Cardiac septum (tissue), 1 donor: ENCODE data around the gene TCFL5. TPM values are rescaled to one million over a fixed set of nuclear protein-coding genes. Genes with fewer than 3 reads are reported as not detected.
A peak's percentile ranks its signal among the peaks of the same experiment; 100 is the strongest.

Experiments used
- DNase-seq: peaks from one replicate; pipeline ENCODE4 v3.0.0-alpha.2; 2020; ENCODE audit warnings: low spot score
- intact Hi-C: fragments of 100-400 bp; cut with DNase I; formaldehyde crosslinking; loops from one replicate; pipeline ENCODE4 v1.14.0; 2022
- total RNA-seq: library from RNA; stranded (reverse); fragmentation: NEBNext Ultra II Directional; extraction: Animal tissue kit (Norgen Biotek cat#: 25700); gene quantifications from one replicate; pipeline ENCODE4 v1.2.1, GENCODE V29; 2021
- donor health status: DM: no; HTN: no; CAD: no.

TCFL5 gene
- total RNA-seq, 1 donor from 2014 or later: 7.8 TPM

DNA sequence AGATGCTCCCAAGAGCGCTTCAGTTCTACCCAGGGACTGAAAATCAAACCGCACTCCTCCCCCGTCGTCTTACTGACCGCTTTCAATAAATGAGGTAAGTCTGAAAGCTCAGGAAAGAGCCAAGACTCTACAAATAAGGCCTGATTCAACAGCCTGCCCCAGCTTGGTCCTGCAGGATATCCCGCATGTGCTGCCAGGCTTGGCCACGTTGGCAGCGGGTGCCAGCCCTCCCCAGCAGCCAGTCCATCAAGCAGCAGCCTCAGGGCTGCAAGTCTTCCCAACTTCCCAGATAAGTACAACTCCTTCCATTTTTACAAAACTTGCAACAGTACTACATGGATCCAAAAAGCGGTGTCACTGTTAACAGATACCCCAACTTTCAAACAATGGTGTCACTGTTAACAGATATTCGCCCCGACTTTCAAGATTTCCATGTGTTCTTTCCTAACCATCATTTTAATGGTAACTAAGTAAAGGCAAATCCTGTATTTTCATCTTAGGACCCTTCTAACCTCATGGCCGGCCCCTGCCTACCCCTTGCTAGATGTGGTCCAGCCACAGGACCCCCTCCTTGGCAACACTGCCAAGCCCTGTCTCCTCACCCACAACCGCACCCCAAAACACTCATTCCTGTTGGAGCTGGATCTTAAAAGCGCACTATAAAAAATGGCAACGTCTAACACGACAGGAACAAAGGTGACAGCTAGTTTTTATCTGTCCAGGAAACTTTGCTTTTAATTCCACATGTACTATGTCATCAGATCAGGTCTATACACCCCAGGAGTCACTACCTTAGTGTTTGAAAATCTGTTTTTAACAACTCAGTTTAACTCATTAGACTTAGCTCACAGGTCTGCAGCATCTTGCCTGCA, 36.7 kb upstream of the TCFL5 start:
- DNase-seq: no peak

DNA sequence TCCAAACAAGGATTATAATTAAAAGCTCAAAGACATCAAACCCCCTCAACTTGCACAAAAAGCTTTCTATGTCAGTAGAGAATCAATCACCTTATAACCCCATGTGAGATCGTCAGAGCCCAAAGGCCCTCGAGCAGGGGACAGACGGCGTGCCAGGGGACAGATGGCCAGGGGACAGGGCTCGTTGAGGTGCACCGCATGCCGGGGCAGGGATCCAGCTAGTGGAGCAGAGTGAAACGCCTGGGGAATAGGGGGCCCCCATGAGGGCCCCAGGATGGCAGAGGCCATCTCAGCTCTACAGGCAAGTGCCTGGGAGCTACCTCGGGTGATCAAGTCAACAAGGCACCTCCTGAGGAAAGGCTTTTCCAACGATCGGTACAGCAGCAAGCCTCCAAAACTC, 36.0 kb upstream of the TCFL5 start:
- intact Hi-C loops: no loop called here

More for the DNA sequence above, 36.7 kb upstream of the TCFL5 start:
- intact Hi-C loops: no loop called here

DNA sequence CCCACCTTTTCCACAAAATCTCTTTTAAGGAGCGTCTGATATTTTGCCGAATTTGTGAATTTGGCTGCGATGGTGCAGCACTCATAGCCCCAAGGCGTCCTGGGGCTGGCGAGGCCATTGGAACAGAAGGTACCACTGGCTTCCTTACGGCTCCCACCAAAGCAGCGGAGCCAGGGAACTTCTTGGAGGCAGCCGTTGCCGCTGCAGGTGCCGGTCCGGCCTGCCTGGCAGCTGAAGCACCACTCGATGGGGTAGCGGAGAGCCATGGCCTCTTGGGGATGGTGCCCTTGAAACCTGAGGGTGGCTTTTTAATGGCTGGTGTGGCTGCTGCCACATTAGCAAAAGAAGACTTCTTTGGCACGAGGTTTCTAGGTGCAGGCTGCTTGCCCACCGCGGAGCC, 34.9 kb upstream of the TCFL5 start:
- peak; percentile 36 for DNase-seq
- intact Hi-C loops: no loop called here

More for the DNA sequence above, 36.0 kb upstream of the TCFL5 start:
- no peak for DNase-seq

DNA sequence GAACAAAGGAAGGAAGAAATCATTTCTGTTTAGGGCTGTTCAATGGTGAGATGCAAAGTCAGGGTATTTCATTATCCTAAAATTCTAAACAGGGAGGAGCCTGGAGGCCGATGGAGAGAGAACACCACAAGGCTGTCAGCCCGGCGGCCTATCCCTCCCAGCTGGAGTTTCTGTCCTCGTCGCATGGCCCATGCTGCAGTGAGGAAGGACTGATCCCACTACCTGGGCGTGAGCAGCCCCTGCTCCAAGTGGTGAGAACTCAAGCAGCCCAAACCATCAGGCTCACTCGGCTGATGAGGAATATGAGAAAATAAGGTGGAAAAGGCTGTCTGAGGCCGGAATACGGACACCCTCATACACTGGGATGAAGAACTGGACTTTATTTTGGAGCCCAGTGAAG, 33.9 kb upstream of the TCFL5 start:
- DNase-seq: peak; percentile 9
- intact Hi-C loops: no loop called here

DNA sequence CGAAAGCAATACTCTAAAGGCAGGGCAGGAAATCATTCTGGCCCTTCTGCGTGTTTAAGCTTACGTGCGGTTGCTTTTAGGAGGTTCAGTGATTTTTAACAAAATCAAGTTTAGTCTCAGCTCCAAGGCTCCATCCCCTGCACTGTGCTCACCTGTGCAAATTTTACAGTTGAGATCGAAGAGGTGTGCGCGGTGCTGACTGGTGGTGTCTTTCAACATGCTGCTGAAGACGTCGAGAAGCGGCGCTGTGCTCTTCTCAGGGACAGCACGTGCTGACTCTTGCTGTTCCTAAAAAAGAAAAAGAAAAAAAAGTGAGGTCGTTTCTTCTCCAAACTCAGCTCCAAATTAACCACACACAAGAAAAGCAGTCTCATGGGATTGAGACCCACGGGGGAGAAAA, 32.6 kb upstream of the TCFL5 start:
- intact Hi-C loops: no loop called here
- no peak for DNase-seq

DNA sequence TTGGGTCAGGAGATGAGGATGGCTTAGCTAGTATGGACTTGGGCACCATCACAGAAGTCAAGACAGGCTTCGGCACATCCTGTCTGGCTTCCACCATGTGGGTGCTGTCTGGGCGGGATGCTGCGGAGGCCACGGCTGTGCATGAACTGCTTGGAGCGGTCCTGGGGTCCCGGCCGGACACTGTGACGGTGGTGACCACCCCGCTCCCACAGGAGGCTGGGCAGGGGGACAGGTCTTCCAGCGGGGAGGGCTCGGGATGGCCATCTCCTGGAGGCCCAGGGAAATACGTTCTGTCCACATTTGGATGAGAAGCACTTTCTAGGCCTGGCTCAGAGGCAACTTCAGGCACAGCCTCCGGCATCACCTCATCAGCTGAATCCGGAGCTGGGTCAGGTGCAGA, 32.1 kb upstream of the TCFL5 start:
- intact Hi-C loops: no loop called here
- no peak for DNase-seq

DNA sequence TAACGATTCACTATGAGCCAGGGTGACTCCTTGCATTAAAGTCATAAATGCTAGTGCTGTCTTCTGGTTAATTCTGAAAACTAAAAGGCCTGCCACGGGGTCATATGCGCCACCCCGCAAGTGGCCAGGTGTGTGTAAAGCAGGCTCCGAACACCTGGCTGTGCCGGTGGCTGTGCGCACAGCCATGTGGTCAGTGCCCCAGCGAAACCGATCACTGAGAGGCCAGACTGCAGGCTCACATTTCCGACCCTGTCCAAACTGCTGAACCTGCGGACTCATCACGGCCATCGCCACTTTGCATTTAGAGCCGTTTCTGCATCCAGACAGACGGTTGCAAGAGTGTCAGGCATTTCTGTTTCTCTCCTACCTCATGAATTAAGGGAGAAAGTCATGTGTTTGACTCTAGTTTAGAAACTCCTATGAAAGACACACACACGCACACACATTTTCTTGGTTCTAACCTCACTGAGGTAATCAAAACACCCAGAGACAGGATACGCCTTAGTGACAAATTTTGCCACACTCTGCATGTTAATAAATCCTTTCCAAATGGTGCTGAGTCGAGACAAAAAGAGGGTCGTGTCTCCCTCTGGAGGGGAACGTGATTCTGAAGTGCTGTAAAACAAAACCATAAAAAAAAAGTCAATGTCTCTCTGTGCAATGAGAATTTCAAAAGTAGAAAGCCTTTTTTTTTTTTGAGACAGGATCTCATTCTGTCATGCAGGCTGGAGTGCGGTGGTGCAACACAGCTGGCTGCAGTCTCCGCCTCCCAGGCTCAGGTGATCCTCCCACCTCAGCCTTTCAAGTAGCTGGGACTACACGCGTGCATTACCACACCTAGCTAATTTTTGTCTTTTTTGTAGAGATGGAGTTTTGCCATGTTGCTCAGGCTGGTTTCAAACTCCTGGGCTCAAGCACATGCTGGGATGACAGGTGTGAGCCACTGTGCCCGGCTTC, 31.0 kb upstream of the TCFL5 start:
- no peak for DNase-seq
- intact Hi-C loops: no loop called here

DNA sequence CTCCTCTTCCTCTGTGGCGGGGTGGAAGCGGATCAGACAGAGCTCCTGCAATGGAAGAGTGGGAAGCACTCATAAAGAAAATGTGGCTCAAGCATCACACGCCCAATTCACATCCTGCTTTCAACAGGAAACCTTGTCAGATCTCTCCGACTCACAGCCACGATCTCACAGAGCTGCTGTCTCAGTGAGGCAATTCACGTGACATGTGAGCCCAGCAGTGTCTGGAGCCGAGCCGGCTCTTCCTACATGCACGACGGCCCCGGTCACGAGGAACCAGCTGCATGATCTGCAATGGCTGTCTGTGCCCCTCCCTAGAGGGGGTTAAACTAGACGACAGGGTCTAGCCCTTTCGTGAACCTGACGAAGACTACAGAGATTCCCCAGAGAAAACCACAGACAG, 29.5 kb upstream of the TCFL5 start:
- intact Hi-C loops: no loop called here

DNA sequence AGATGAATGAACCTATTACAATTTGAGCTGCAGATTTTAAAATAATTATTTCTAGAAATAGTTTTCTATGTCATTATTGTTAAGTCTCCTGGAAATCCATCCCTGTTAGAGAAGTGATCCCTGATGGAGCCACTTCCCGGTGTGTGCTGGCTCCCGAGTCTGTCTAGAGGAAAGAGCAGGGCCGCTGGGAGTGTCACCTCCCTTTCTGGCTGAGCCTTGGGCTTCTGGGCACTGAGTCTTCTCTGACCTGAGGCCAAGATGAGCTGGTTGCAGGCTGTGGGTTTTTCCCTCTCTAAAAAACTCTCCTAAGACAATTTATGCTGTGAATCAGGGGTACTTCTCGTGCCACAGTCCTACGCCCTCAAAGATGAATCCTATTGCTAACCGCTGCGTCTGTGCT, 28.8 kb upstream of the TCFL5 start:
- DNase-seq: no peak
- intact Hi-C loops: no loop called here

More for the DNA sequence above, 29.5 kb upstream of the TCFL5 start:
- no peak for DNase-seq

DNA sequence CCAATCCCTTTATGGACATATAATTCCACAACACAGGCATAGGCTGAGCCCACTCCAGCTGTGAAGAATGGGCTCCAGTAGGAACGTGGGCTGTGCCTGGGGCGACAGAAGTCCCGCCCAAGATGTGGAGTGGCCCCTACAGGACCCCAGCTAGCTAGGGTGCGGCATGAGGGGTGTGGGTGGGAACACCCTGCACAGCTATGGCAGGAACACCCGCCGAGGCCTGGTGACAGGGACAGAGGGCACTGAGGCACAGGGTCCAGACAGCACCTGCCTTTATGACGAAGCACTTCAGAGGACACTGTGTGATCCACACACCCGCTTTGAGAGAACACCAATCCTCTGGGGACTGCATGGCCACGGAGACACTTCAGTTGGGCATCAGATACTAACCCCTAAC, 28.2 kb upstream of the TCFL5 start:
- no peak for DNase-seq
- intact Hi-C loops: no loop called here

DNA sequence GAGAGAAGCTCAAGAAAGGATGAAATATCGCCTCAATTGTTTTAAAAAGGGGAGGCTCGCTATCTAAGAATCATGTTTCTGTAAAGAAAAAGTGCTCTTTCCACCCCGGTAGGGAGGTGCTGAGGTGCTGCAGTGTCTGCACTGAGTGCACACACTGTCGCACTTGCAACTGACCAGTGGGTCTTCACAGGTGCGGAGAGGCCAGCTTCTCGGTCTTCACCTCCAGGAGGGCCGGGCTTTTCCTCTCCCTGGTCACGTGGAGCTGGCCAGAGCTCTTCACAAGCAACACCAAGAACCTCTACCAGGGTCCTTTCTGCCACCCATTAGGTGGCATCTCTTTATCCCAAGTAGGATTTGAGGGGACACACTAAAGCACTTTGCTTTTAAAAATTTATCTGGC, 27.8 kb upstream of the TCFL5 start:
- no peak for DNase-seq
- intact Hi-C loops: no loop called here

DNA sequence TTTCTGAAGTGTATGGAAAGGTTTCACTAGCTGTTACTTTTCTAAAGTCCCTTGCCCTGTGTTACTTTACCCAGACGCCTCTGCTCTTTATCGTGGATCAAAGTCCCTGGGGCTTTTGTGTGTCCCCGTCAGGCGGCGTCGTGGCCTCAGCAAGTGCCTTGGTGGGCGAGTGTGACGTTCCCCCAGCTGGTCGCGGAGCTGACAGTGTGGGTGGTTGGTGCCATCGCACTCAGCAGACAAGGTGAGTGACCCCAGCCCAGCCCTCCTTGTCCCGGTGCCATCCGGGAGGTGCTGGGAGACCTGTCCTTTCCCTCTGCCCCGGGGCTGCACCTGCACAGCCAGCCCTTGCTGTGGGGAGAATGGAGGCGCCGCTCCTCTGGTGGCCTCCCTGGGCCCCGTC, 27.3 kb upstream of the TCFL5 start:
- intact Hi-C loops: no loop called here
- DNase-seq: peak; percentile 64

DNA sequence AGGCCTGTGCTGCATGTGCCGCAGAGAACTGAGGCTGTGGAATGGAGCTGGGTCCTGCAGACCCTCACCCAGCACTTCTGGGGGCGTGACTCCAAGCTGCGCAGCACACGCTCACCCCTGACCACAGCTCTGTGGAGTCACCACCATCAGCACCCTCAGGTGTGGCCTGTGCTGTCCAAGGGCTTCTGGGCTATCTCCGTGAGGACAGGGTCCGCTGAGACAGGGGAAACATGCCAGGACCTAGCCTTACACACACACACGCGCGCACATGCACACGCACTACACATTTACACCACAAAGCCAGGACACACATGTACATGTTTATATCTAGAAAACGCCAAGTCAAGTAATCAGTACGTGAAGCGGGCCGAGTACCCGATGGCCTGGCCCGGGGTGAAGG, 26.8 kb upstream of the TCFL5 start:
- intact Hi-C loops: no loop called here
- DNase-seq: peak; percentile 44

DNA sequence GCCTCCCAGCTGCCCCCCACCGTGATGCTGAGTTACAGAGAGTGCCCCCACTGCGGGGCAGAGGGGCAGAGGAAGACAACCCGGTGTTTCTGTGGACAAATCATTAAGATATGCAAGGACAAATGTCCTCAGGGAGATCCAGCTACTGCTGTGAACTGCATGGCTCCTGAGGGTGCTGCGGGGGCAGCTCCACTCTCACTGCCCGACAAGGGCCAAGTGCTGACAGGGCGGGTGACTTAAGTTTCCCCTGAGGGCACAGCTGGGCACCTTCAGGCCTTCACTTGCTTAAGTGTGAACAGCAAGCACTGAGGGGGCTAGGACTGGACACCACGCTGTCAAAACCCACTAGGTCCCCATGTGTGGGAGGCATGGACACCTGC, 26.2 kb upstream of the TCFL5 start:
- DNase-seq: peak; percentile 36
- intact Hi-C loops: no loop called here

DNA sequence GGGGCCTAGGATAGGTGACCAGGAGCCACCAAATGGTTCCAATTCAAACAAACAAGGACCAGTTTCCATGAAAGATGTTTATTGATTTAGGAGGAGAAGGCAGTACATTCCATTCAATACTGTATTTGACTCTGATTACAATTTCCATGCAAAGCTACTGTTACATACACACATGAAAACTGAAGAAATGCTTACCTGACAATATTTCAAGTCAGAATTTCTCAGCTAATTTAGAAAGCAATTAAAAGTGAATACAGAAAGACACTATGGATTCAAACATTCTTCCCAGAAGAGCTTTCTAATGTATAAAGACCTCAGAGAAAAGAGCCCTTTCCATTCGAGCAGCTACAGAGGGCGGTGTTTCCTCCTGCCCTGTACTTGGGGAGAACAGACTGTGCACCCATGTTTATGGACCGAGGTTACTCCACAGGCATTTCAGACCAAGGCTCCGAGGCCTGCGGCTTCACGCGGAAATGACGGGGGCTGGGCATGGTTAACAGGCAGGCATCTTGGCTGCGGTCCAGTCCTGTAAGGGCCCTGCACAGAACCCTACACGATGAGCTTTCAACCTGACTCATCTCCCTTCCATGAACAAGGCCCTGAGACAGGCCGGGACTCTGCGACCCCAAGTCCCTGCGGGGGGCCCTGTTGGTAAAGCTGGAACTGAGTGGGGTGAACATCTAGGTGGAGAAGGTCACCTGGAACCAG, 25.7 kb upstream of the TCFL5 start:
- intact Hi-C loops: no loop called here

DNA sequence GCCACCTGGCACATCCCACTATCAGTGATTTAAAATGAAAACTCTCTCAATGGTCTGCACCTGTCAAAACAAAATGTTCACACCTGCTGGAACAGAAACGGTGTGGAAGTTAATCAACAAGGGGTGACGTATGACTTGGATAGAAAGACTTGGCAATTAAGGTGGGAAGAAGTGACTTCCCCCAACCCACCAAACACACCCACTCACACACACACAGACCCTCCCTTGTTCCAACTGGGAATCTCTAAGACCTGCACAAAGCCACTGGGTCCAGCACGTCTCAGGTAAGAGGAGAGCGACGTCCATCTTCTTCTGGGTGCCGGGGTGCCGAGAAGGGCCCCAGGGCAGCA, 25.1 kb upstream of the TCFL5 start:
- intact Hi-C loops: no loop called here

More for the DNA sequence above, 25.7 kb upstream of the TCFL5 start:
- DNase-seq: peak; percentile 75

DNA sequence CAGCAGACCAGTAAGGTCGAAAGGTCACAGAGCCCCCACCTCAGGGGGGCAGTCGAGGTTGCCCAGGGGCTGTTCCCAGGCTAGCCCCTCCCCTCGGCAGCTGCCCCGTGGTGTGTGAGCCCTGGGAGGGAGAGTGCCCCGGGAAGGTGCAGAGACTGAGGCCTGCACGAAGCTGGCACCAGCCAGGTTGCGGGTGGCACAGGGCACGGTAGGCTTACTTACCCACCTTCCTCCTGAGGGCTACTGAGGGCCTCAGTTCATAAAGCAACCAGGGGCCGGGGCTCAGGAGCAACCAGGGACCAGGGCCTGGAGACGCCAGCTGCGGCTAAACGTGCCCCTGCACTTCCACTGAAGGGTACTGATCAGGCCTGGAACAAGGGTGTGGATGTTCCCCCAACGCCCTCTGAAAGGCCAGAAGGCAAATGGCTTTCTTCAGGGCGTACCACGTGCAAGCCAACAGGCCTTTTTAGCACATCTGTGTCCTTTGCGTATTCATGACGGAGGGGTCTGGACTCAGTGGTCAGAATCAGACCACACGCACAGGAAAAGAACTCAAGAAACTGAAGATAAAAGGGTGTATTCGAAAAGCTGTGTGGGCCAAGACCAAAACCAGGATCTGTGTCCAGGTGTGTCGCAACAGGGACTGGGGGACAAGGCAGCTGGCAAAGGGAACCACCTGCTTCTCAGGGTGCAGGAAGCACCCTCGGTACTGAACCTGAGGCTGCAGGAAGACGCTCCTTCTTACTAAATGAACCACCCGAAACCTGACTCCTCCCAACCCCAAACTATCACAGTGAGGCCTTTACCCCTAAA, 24.5 kb upstream of the TCFL5 start:
- peak; percentile 59 for DNase-seq
- intact Hi-C loops: no loop called here

More for the DNA sequence above, 25.1 kb upstream of the TCFL5 start:
- peak; percentile 33 for DNase-seq

DNA sequence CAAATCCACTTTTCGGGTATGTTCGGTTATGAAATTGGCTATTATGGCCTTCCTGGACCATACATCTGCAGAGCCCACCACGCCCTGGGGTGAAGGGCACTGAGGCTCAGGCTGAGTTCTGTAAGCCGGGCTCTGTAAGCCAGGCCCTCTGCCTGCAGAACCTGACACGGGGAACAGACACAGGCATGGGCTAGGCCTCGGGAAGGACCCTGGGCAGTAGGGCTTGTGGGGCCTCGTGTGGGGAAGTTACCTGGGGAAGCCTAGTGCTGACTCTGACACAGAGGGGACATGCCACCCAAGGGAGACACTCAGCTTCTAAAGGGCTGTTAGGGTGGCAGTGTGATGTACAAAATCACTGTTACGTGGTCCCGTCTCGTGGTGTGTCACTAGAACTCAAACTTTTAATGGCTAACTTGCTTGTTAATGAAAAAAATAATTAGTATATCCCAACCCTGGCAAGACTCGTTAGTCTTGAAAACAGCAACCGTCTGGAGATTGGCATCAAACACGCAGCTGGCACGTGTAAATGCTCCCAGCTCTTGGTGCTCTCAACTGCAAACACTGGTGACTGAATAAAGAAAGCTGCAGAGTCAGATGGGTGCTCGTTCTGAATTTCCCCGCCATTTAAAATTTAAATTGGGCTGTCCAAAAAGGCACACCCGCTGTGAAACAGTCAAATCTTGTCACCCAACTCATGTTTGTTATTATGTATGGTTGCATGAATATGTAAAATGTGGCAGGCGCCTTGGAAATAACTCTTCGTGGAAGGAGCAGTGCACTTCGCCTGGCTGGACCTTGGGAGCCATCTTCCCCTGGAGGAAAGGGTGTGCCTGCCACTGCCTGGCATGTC, 23.6 kb upstream of the TCFL5 start:
- intact Hi-C loops: no loop called here
- DNase-seq: peak; percentile 43
